GM12891 (cell line): Measurements from ENCODE around the gene USF2.
"Not testable (repeated sequence)": the region's sequence is repeated elsewhere in the genome, so short reads cannot be mapped to it uniquely, and the experiment has no call there.

Experiments
- DNase-seq: peaks from one replicate; pipeline ENCODE4 v3.0.0; 2011; ENCODE audit warnings: low spot score; ENCODE audit not compliant: insufficient read length
- FAIRE-seq: peaks from 2 replicates; lab custom pipeline; 2011; peaks lifted over from hg19 to GRCh38; lab: Jason Lieb, UNC
- PAX5 ChIP-seq: IDR thresholded peaks from 2 replicates; pipeline ENCODE4 v1.6.1; 2011; ENCODE audit warnings: low read length, moderate library complexity, mild to moderate bottlenecking; ENCODE audit not compliant: insufficient read depth, severe bottlenecking
- POLR2A ChIP-seq: IDR thresholded peaks from 2 replicates; pipeline ENCODE4 v1.6.1; 2011; ENCODE audit warnings: low read depth, low read length, control low read depth
- POLR2AphosphoS5 ChIP-seq: IDR thresholded peaks from 2 replicates; pipeline ENCODE4 v1.6.1; 2011; ENCODE audit warnings: low read depth, low read length, control low read depth
- POU2F2 ChIP-seq: IDR thresholded peaks from 2 replicates; pipeline ENCODE4 v1.6.1; 2011; ENCODE audit warnings: low read depth, mild to moderate bottlenecking, control low read depth, low read length, moderate library complexity
- SPI1 ChIP-seq: IDR thresholded peaks from 2 replicates; pipeline ENCODE4 v1.6.1; 2011; ENCODE audit warnings: low read depth, low read length, control low read depth
- TAF1 ChIP-seq: IDR thresholded peaks from 2 replicates; pipeline ENCODE4 v1.6.1; 2011; ENCODE audit warnings: low read depth, low read length, control low read depth

The USF2 gene

GRCh38 chr19:35224681-35225571 lies 43.8 kb upstream of the USF2 start:
- no peak for TF ChIP-seq TAF1
- TF ChIP-seq SPI1 = no peak
- no peak for TF ChIP-seq POU2F2
- TF ChIP-seq PAX5 = no peak
- TF ChIP-seq POLR2AphosphoS5 = no peak
- no peak for TF ChIP-seq POLR2A
- FAIRE-seq = no peak
- no peak for DNase-seq

GRCh38 chr19:35225951-35226350 lies 42.8 kb upstream of the USF2 start:
- FAIRE-seq = no peak
- TF ChIP-seq POLR2A (no peak), POU2F2 (no peak), SPI1 (no peak), PAX5 (no peak), TAF1 (no peak), POLR2AphosphoS5 (no peak)
- DNase-seq = no peak

GRCh38 chr19:35226748-35227147 lies 42.0 kb upstream of the USF2 start:
- FAIRE-seq = no peak
- TF ChIP-seq POLR2A = no peak
- TF ChIP-seq POU2F2 = no peak
- no peak for TF ChIP-seq PAX5
- no peak for TF ChIP-seq TAF1
- no peak for TF ChIP-seq SPI1
- no peak for TF ChIP-seq POLR2AphosphoS5

GRCh38 chr19:35228177-35228930 lies 40.4 kb upstream of the USF2 start, which contains the start of gene FAM187B:
FAM187B (minus strand) TSS chr19:35228739; CDS start chr19:35228680, 59 bp downstream.
- FAIRE-seq (no peak), DNase-seq (no peak)
- TF ChIP-seq POU2F2 = no peak
- TF ChIP-seq PAX5 = no peak
- no peak for TF ChIP-seq POLR2A
- no peak for TF ChIP-seq SPI1

More at GRCh38 chr19:35226748-35227147, 42.0 kb upstream of the USF2 start:
- DNase-seq = no peak

- FAIRE-seq = no peak
- no peak for TF ChIP-seq PAX5
- TF ChIP-seq POLR2A = no peak
- no peak for TF ChIP-seq TAF1
- no peak for TF ChIP-seq POU2F2
- TF ChIP-seq SPI1 = no peak
- no peak for TF ChIP-seq POLR2AphosphoS5
Observed at GRCh38 chr19:35229601-35230000, 39.2 kb upstream of the USF2 start.

GRCh38 chr19:35231956-35232645 lies 36.7 kb upstream of the USF2 start:
- TF ChIP-seq POLR2AphosphoS5 = no peak
- TF ChIP-seq PAX5 = no peak
- TF ChIP-seq TAF1 = no peak
- no peak for TF ChIP-seq POLR2A
- no peak for TF ChIP-seq POU2F2
- TF ChIP-seq SPI1 = no peak
- no peak for DNase-seq
- no peak for FAIRE-seq

More at GRCh38 chr19:35229601-35230000, 39.2 kb upstream of the USF2 start:
- DNase-seq = no peak

- FAIRE-seq = no peak
- TF ChIP-seq POLR2AphosphoS5 = no peak
- TF ChIP-seq TAF1 = no peak
- TF ChIP-seq POU2F2 = no peak
- TF ChIP-seq PAX5 = no peak
- no peak for TF ChIP-seq POLR2A
- TF ChIP-seq SPI1 = no peak
- DNase-seq = no peak
Observed at GRCh38 chr19:35232912-35233311, 35.9 kb upstream of the USF2 start.

GRCh38 chr19:35236638-35237400 lies 31.9 kb upstream of the USF2 start:
- no peak for DNase-seq
- TF ChIP-seq POU2F2 = no peak
- no peak for TF ChIP-seq POLR2AphosphoS5
- TF ChIP-seq TAF1 = no peak
- TF ChIP-seq PAX5 = no peak
- no peak for TF ChIP-seq SPI1
- TF ChIP-seq POLR2A = no peak
- no peak for FAIRE-seq

- FAIRE-seq, DNase-seq: not testable (repeated sequence)
Observed at GRCh38 chr19:35239597-35239996, 29.2 kb upstream of the USF2 start.
